ENCODE data around the gene PRR20G. TPM values are rescaled to one million over a fixed set of nuclear protein-coding genes. Genes with fewer than 3 reads are reported as not detected.

The PRR20G gene
- total and polyA plus RNA-seq, 2 of the 4 experiments (the other 2 are of a cell fraction) = not detected

DNA sequence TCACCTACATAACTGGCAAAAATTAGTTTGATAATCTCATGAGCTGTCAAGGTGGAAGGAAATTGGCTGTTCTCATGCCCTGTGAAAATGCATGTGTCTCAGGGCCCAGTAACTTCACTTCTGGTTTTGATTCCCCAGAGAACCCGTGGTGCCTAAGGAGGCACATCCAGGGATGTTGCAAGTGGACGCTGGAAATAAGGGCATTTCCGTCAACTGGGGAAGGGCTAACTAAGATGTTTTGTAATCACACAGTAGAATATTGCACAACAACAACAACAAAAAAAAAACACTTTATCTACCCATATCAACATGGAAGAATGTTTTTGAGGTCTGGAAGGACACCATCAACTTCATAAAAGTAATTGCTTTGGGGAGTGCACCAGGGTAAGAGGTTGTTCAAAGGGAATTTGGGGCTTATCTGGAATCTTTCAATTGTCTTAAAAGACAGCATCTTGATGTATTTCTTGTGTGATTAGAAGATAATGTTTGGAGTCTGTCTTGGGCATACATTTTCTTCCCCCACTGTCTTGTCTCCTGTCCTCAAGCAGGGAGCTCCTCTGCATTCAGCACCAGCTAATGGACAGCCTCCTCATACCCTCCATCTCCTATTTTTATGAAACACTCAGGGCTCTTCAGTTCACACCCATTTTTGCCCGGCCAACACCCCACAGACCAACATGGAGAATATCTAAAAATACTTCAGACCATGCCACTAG lies 37.2 kb upstream of the PRR20G start:
- POLR2A ChIA-PET (ENCODE audit: unreplicated experiment) = no interaction called here
- in situ Hi-C loops (cut with MboI; ENCODE audit: low sequenced_read_pairs) = no loop called here

More for the DNA sequence above, 37.2 kb upstream of the PRR20G start:
- no peak overlapping the region for H3K4ac ChIP-seq (ENCODE audit: low read depth, low read length)
- H4K5ac ChIP-seq (ENCODE audit: low read depth, low read length) = no peak overlapping the region
- H2BK20ac ChIP-seq (ENCODE audit: low read depth, low read length) = no peak overlapping the region
- H3K9me3 ChIP-seq (ENCODE audit: control insufficient read depth, insufficient read depth, low read length) = no peaks in the 10 kb centered on the region
- H3K9me1 ChIP-seq (ENCODE audit: insufficient read depth, low read length) = no peaks in the 10 kb centered on the region
- no peaks in the 10 kb centered on the region for H3K27me3 ChIP-seq (ENCODE audit: control insufficient read depth, insufficient read depth, low read length)
- H3K9ac ChIP-seq (ENCODE audit: low read depth, low read length) = no peak overlapping the region
- no peak overlapping the region for H2AK5ac ChIP-seq (ENCODE audit: low read depth, low read length)
- no peak overlapping the region for H3K4me3 ChIP-seq (ENCODE audit: insufficient read depth, low read depth, low read length)
- no peak overlapping the region for H3K27ac ChIP-seq (ENCODE audit: insufficient read depth, low read length)
- no peaks in the 10 kb centered on the region for H4K20me1 ChIP-seq (ENCODE audit: insufficient read depth, low read length)
- no peak overlapping the region for H2BK15ac ChIP-seq (ENCODE audit: low read depth, low read length)
- CTCF ChIA-PET = no interaction called here
- no peak for ATAC-seq (ENCODE audit: low read depth)
- no peak overlapping the region for H3K23ac ChIP-seq (ENCODE audit: low read depth, low read length)
- intact Hi-C loops (cut with micrococcal nuclease) (no loop called here), dilution Hi-C loops (cut with HindIII; ENCODE audit: low sequenced_read_pairs, unreplicated experiment) (no loop called here)
- no CpG with 5 or more reads among the region's 4 CpGs for WGBS, 2 experiments (ENCODE audit: extremely low coverage in 2 of 2, insufficient read length in 1 of 2)
- H3K36me3 ChIP-seq (ENCODE audit: control insufficient read depth, insufficient read depth, low read length) = no peaks in the 10 kb centered on the region
- H2BK5ac ChIP-seq (ENCODE audit: low read depth, low read length, poor library complexity, severe bottlenecking) = no peak overlapping the region
- no TSS peak for BruUV-seq (replicated peaks)
- H3K4me2 ChIP-seq (ENCODE audit: low read depth, low read length) = no peak overlapping the region
- no peak overlapping the region for H2BK120ac ChIP-seq (ENCODE audit: low read depth, low read length)
- no peak overlapping the region for H3K14ac ChIP-seq (replicated peaks; ENCODE audit: low read depth, low read length)
- H3K56ac ChIP-seq (ENCODE audit: extremely low read depth, insufficient read depth, low read length) = no peak overlapping the region
- no peak for TF ChIP-seq FOS (IDR thresholded peaks at IDR 0.05; ENCODE audit: low read depth, low read length)
- peak; percentile 60 for TF ChIP-seq CEBPB (IDR thresholded peaks at IDR 0.05; ENCODE audit: low read depth, low read length)
- no peaks in the 10 kb centered on the region for H3K4me1 ChIP-seq (ENCODE audit: control insufficient read depth, insufficient read depth, low read length)
- H4K91ac ChIP-seq (ENCODE audit: insufficient read depth, low read depth, low read length) = no peak overlapping the region
- H3K18ac ChIP-seq (ENCODE audit: low read depth, low read length) = no peak overlapping the region
- no peaks in the 10 kb centered on the region for H3K79me1 ChIP-seq (ENCODE audit: low read depth in 1 of 2, low read length in 2 of 2)
- DNase-seq = no peak
- no peak overlapping the region for H4K8ac ChIP-seq (ENCODE audit: low read depth in 2 of 2, low read length in 2 of 2)
- no peak overlapping the region for H2AFZ ChIP-seq (replicated peaks; ENCODE audit: low read length, poor library complexity)
- H2AK9ac ChIP-seq (replicated peaks; ENCODE audit: low read depth, low read length, poor library complexity) = no peak overlapping the region

All from IMR-90 (cell line).